NCI-H345 (cell line): ENCODE results near the gene CAMK2B.
"Not testable (repeated sequence)": the region's sequence is repeated elsewhere in the genome, so short reads cannot be mapped to it uniquely, and the experiment has no call there.

ENCODE experiments used
- DNase-seq: peaks from one replicate; lab custom pipeline; 2025; lab: John Stamatoyannopoulos, UW

Gene CAMK2B

DNA sequence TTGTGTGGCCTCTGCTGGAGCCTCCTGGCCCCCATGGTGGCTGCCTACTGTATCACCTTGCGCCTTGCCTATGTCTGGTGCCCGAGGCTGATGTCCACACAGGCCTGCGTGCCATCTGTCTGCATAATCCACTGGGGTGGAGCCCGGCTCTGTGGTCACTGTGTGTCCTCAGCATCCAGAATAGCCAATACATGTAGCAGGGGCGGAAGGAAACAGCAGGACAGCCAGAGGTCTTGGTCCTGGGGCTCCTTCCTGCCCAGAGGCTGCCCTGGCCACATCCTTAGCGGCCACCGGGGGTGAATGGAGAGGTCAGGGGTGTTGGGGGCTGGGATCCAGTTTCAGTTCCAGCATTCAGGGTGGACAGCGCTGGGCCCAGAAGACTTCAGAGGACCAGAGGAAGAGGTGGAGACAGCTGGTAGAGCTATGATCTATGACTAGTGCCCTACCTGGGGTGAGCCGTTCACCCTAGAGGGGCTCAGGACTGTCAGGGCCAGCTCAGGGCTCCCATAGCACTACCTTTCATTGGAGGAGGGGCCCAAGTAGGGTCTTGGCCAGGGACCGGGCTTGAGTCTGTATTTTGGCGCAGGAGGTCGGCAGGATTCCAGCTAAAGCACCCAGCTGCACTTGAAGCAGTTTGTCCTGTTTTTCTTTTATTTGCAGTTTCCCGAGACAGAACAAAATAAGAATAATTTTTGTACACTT is 108.7 kb downstream of the CAMK2B start:
- no peak for DNase-seq

- peak; percentile 85 for DNase-seq
These were observed 109.4 kb downstream of the CAMK2B start for GRCh38 chr7:44216019-44216418.

GRCh38 chr7:44215531-44215930 is 109.9 kb downstream of the CAMK2B start:
- peak; percentile 69 for DNase-seq

- DNase-seq, result no peak
These were observed 111.5 kb downstream of the CAMK2B start for GRCh38 chr7:44213877-44214388.

DNA sequence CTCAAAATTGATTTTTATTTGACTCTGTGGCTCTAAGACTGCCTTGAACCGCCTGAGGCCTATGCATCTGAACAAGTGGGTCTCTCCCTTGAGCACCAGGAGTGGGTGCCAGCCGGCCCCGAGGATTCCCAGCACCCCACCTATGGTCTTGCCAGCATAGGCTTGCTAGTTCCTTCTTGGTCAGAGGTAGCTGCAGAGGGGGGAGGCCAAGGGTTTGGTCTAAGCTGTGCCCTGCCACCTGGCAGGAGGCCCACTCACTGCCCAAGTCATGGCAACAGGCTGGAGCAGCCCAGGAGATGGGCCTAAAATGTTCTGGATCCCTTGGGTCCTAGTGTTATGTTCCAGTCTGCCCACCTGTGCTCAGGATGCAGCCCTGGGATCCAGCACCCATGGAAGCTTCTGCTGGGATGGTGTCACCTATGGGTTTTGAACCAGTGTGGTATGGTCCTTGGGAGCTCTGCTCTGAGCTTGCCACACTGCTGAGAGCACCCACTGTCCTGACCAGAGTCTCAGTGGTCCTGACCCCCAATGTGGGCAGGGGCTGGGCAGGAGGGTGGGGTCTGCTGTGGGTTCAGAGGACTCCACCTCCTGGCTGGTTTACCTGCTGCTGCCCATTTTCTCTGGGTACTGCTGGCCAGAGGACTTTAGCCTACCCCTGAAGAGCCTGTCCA is 112.1 kb downstream of the CAMK2B start:
- no peak for DNase-seq

- DNase-seq, result no peak
These were observed 112.7 kb downstream of the CAMK2B start for GRCh38 chr7:44212581-44213184.

DNA sequence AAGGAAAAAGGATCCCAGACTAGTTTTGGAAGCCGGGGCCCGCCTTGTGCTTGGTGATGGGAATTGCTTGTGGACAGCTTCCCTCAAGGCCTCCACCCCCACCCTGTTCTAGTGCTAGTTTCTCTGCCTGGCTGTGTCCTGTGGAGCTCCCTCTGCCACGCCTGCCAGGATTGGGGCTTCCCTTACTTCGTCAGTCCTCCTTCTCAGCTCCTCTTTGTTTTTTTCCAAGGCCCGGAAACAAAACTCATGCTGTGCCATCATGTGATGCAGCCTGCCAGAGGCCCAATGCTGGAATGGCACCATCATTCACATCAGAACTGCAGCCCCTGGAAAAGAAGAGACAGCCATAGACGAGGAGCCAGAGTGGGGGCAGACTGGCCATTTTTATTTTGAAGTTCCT is 113.4 kb downstream of the CAMK2B start:
- DNase-seq, result peak; percentile 54

DNA sequence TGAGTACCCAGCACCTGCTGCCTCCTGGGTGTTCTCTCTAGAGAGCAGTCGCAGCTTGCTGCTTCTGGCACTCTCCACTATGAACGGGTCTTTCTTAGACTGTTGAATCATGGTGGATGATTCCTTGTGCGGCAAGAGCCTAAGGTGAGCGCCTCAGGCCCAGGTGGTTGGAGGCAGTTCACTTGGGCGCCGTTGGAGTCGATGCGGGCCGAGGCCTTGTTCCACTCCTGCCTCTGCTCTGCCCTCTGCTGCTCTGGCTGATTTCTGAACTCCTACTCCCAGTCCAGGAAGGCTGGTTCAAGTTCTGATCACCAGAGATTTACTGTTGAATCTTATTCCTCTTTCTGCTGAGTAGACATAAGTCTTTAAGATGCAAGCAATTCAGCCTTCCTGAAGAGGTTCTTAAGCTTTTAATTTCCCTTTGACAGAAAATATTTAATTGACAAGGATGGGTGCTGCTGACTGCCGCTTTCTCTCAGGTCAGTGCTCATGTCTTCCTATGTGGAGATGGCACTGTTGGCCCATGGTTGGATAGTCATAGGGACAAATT is 114.2 kb downstream of the CAMK2B start:
- DNase-seq, result no peak

DNA sequence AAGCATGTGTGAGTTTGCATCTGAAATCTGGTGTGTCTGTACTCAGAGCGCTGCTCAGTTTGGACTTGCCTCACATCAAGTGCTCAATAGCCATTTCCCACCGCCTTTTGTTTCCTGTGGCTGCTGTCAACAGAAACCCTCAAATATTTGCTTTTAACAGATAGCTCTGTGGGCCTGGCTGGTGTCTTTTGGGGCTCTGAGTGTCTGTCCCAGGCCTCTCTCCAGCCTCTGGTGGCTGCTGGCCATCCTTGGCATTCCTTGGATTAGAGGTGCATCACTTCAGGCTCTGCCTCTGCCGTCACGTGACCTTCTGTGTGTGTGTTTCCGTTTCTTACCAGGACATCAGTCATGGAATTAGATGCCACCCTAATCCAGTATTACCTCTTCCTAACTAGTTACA is 115.3 kb downstream of the CAMK2B start:
- DNase-seq, result no peak

DNA sequence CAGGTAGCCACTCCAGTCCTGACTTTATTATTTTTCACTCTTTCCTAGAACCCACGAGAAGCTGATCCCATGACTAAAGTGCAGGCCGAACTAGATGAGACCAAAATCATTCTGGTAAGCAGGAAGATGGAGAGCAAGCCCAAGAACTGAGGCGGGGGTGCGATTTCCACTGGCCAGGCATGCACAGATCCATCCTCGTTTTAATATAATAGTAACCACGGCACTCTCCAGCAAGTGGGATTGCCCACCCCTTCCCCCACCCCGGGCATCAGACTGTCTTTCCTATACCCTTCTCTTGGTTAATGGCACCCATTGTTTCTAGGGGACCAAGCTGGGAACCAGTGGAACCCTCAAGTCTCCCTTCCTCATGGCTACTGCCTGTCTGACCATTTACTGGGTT is 117.3 kb downstream of the CAMK2B start:
- DNase-seq, result no peak

- DNase-seq, result no peak
These were observed 119.4 kb downstream of the CAMK2B start for GRCh38 chr7:44206008-44206407.

DNA sequence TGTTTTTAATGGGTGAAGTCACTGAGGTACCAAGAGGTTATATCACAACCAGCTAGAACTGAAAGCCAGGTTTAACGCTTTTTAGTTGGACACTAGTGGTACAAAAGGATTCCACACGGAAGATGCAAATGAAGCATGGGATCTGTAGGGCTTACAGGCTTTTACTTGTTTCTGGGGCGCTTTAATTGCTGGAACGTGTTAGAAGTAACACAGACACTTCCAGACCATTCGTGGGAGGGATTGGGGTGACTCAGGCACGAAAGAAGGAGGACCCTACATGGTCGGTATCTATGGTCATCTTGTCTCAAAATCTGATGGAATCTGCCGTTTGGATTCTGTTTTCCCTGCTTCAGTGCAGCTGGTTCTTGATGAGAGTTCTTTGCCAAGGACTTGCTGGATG is 123.6 kb downstream of the CAMK2B start:
- DNase-seq, result no peak

- DNase-seq, result peak; percentile 98
These were observed 124.5 kb downstream of the CAMK2B start, which contains the start of gene YKT6 for GRCh38 chr7:44200699-44201461. Gene YKT6 (plus strand): TSS chr7:44200978. CDS start chr7:44201136, 158 bp downstream.

GRCh38 chr7:44200163-44200562 is 125.2 kb downstream of the CAMK2B start:
- DNase-seq, result not testable (repeated sequence)

DNA sequence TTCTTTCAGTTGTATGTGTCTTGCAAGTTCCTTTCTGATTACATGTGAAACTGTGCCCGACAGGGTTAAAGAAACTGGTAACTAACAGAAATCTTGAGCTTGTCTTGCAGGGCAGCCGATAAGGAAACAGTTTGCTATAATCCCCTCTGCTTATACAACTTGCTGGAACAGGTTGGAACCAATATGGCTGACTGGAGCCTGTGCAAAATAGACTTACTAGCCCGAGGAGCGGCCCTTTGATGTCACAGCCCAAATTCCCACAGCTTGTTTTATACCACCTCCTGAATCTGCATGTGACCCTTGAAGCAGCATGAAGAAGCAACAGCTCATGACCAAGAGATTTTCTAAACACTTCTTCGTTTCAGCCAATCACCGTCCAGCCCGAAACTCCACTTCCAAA is 127.9 kb downstream of the CAMK2B start:
- no peak for DNase-seq

GRCh38 chr7:44196450-44196872 is 128.9 kb downstream of the CAMK2B start:
- peak; percentile 44 for DNase-seq

GRCh38 chr7:44195889-44196288 is 129.5 kb downstream of the CAMK2B start:
- DNase-seq, result no peak

DNA sequence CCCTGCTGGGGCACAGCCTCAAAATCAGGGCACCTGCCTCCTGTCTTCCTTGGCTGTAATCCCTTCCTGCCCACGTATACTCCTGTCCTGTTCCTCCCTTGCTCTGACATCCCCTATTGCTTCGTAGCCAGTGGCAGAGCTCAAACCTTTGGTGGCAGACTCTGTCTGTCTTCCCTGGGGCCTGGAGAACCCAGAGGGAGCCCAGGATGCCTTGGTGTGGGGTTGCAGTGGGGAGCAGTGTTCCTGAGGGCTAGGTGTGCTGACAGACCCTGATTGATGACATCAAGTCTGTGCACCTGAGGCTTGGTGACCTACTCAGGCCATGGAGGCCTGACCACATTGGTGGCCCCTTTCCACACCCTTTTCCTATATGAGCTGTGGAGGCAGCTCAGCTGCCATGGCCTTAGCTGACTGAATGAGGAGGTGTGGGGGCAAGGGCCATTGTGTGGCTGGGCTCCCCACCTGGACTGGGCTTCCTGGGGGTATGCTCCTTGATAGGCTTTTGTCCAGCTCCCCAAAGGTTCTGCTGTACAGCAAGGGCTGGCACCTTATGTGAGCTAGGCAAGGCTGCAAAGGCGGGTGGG is 130.7 kb downstream of the CAMK2B start:
- no peak for DNase-seq

- no peak for DNase-seq
These were observed 131.3 kb downstream of the CAMK2B start for GRCh38 chr7:44194069-44194468.

DNA sequence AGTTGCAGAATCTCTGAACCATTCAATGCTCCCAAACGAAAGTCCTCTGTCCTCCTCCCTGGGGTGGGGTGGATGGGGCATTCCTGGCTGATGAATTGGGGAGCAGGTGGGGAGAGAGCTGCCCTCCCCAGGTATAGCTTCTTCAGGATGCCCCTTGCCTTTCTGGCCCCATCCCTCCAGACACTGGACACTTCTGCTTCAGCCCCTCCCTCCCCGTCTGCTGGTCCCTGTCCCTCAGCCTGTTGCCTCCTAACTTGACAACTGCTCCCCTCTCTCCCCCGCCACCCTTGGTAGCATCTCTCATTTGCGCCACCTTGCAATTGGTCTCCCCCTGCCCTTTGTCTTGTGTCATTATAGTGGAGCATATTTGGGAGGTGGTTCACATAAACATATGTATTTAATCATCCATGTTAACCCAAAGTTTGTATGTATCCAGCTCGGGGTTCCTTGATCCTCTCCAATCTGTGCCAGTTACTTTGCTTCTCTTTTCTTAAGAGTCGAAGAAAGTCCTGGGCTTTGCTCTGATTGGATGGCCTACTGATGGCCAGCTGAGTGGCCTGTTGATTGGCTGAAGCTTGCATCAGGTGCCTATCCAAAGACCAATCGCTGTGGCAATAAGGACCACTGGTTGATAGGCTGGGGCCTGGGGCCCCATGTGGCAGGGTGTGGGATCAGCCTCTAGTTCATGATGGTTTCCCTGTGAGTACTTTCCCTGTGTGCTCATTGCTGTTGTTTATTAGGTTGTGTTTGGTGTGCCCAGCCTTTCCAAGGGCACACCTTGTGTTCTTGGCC is 132.2 kb downstream of the CAMK2B start:
- DNase-seq, result no peak

DNA sequence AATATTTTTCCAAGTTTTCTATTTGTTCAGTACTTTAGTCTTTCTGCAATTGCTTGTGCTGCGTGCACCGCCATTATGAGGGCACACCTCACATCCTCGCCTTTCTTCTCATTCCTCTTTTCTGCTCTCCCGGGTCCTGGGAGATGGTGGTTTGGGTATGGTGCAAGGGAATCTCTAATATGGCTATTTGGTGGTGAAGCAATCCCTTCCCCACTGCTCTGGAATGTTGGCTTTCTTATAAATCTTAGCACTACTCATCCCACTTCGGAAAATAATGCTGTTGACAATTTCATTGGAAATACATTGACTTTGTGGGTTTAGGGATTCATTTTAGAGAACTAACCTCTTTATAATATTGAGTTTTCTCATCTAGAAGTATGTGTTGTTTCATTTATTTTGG is 134.2 kb downstream of the CAMK2B start:
- DNase-seq, result no peak
